OCI-LY7 (cell line): Measurements from ENCODE around the gene ACOXL. TPM values are rescaled to one million over a fixed set of nuclear protein-coding genes. Genes with fewer than 3 reads are reported as not detected.

ENCODE experiments used
- BruUV-seq: library from RNA; stranded (reverse); fragments of 400-500 nt; replicated peaks from 2 replicates; lab custom pipeline; 2021; lab: Mats Ljungman, UMichigan
- CTCF ChIA-PET: fragments of 300-600 bp; sonication (Branson Sonifier 250); formaldehyde crosslinking; loops from one replicate; lab custom pipeline; 2022; ENCODE audit warnings: antibody characterized with exemption; ENCODE audit not compliant: unreplicated experiment; lab: Charles Lee
- POLR2A ChIA-PET: fragments of 300-600 bp; sonication (Branson Sonifier 250); formaldehyde crosslinking; loops from one replicate; lab custom pipeline; 2022; ENCODE audit warnings: antibody characterized with exemption; lab: Charles Lee
- DNase-seq: peaks from one replicate; pipeline ENCODE4 v3.0.0-alpha.2; 2015; ENCODE audit warnings: low spot score
- H2AFZ ChIP-seq: fragments of 200-600 bp; sonication (generic), shearing (Covaris generic); 2 replicates; pipeline ENCODE4 v1.6.1; 2014; ENCODE audit warnings: mild to moderate bottlenecking, antibody characterized with exemption, low read length, moderate library complexity
- H3K27ac ChIP-seq: fragments of 200-600 bp; sonication (generic); 2 replicates; pipeline ENCODE4 v1.5.1; 2014; ENCODE audit warnings: mixed run types, low read depth, mild to moderate bottlenecking, moderate library complexity, low read length, inconsistent platforms; ENCODE audit not compliant: poor library complexity, severe bottlenecking
- H3K36me3 ChIP-seq: fragments of 200-600 bp; sonication (generic); 2 replicates; pipeline ENCODE4 v1.6.1; 2014; ENCODE audit warnings: mild to moderate bottlenecking, antibody characterized with exemption, low read length, moderate library complexity, mixed read lengths; ENCODE audit not compliant: insufficient read depth
- H3K4me1 ChIP-seq: fragments of 200-600 bp; sonication (generic); 2 replicates; pipeline ENCODE4 v1.5.1; 2014; ENCODE audit warnings: mild to moderate bottlenecking, low read length; ENCODE audit not compliant: insufficient read depth, poor library complexity, severe bottlenecking
- H3K4me2 ChIP-seq: fragments of 200-600 bp; sonication (generic); 2 replicates; pipeline ENCODE4 v1.6.1; 2014; ENCODE audit warnings: mild to moderate bottlenecking, low read length
- H3K4me3 ChIP-seq: fragments of 200-600 bp; sonication (generic); 2 replicates; pipeline ENCODE4 v1.5.1; 2014; ENCODE audit warnings: mild to moderate bottlenecking, low read depth, low read length; ENCODE audit not compliant: poor library complexity, severe bottlenecking
- H3K79me2 ChIP-seq: fragments of 200-600 bp; sonication (generic); 2 replicates; pipeline ENCODE4 v1.6.1; 2016; ENCODE audit warnings: low read depth, mild to moderate bottlenecking, low read length, moderate library complexity, mixed read lengths; ENCODE audit not compliant: insufficient read depth
- H3K9me2 ChIP-seq: fragments of 200-600 bp; sonication (generic); 2 replicates; pipeline ENCODE4 v1.6.1; 2016; ENCODE audit warnings: mild to moderate bottlenecking, low read length, mixed read lengths; ENCODE audit not compliant: insufficient read depth
- H3K9me3 ChIP-seq: fragments of 200-600 bp; sonication (generic); 2 replicates; pipeline ENCODE4 v1.6.1; 2014; ENCODE audit warnings: mild to moderate bottlenecking, mixed run types, low read length, mixed read lengths
- H4K20me1 ChIP-seq: fragments of 200-600 bp; sonication (generic); 2 replicates; pipeline ENCODE4 v1.6.1; 2014; ENCODE audit warnings: mild to moderate bottlenecking, antibody characterized with exemption, low read length, moderate library complexity, mixed read lengths; ENCODE audit not compliant: insufficient read depth
- EZH2phosphoT487 ChIP-seq: fragments of 200-600 bp; sonication (generic); IDR thresholded peaks from 2 replicates; pipeline ENCODE4 v1.6.1; 2018; ENCODE audit warnings: low read depth, borderline replicate concordance, mild to moderate bottlenecking, mixed run types, antibody characterized with exemption, low read length, moderate library complexity, mixed read lengths
- intact Hi-C: fragments of 100-400 bp; cut with micrococcal nuclease; formaldehyde crosslinking; loops from one replicate; pipeline ENCODE4 v1.10.0; 2022; ENCODE audit not compliant: unreplicated experiment
- total RNA-seq, 2 experiments: library from RNA; depleted of rRNA in 1 of 2; stranded (reverse); fragments of >200 nt in 1 of 2; shearing (Covaris generic) in 1 of 2; gene quantifications; 2 replicates each; pipeline ENCODE4 v1.2.3, GENCODE V29; 2014 to 2022
- TF ChIP-seq, protein P1 (sequence below): fragments of 200-600 bp; sonication (generic); conservative IDR thresholded peaks from 2 replicates; pipeline ENCODE4 v1.5.1; 2014; ENCODE audit warnings: mild to moderate bottlenecking, antibody characterized with exemption, low read length, moderate library complexity, mixed read lengths

Gene ACOXL
- total RNA-seq, 2 experiments from 2014 or later: 1.4 TPM; not detected in 1

GRCh38 chr2:110838657-110839384, 106.4 kb downstream of the ACOXL start:
- intact Hi-C loops: no loop called here
- ChIA-PET POLR2A (interaction anchor here (0.6 kb wide), 1 partner anchor 8 kb away, joined by 4 read pairs; no protein-coding TSS in a partner anchor), CTCF (no interaction called here)
- Histone ChIP-seq H3K36me3 (no peaks in the 10 kb centered on the region), H3K9me2 (no peaks in the 10 kb centered on the region), H3K4me1 (peaks cover 11% of the 10 kb centered on the region), H3K9me3 (no peaks in the 10 kb centered on the region), H4K20me1 (no peaks in the 10 kb centered on the region), H3K79me2 (no peaks in the 10 kb centered on the region), H2AFZ (no peak overlapping the region), H3K4me3 (no peak overlapping the region), H3K4me2 (no peak overlapping the region), H3K27ac (no peak overlapping the region)
- BruUV-seq: no TSS peak
- DNase-seq: no peak
- no peak for TF ChIP-seq EZH2phosphoT487
- TF ChIP-seq, protein P1, sequence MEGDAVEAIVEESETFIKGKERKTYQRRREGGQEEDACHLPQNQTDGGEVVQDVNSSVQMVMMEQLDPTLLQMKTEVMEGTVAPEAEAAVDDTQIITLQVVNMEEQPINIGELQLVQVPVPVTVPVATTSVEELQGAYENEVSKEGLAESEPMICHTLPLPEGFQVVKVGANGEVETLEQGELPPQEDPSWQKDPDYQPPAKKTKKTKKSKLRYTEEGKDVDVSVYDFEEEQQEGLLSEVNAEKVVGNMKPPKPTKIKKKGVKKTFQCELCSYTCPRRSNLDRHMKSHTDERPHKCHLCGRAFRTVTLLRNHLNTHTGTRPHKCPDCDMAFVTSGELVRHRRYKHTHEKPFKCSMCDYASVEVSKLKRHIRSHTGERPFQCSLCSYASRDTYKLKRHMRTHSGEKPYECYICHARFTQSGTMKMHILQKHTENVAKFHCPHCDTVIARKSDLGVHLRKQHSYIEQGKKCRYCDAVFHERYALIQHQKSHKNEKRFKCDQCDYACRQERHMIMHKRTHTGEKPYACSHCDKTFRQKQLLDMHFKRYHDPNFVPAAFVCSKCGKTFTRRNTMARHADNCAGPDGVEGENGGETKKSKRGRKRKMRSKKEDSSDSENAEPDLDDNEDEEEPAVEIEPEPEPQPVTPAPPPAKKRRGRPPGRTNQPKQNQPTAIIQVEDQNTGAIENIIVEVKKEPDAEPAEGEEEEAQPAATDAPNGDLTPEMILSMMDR: no peak

- no peak for TF ChIP-seq EZH2phosphoT487
- no peak overlapping the region for H2AFZ ChIP-seq
- no peaks in the 10 kb centered on the region for H3K36me3 ChIP-seq
- H3K4me2 ChIP-seq: no peak overlapping the region
- H3K27ac ChIP-seq: no peak overlapping the region
- no peaks in the 10 kb centered on the region for H3K9me2 ChIP-seq
- intact Hi-C loops: no loop called here
- POLR2A ChIA-PET: interaction anchor here (0.9 kb wide), 1 partner anchor 29 kb away, joined by 3 read pairs; no protein-coding TSS in a partner anchor
- H3K4me1 ChIP-seq: peaks cover 8% of the 10 kb centered on the region
- BruUV-seq: no TSS peak
- no peak for DNase-seq
- no peaks in the 10 kb centered on the region for H4K20me1 ChIP-seq
- H3K79me2 ChIP-seq: no peaks in the 10 kb centered on the region
- CTCF ChIA-PET: no interaction called here
- H3K4me3 ChIP-seq: no peak overlapping the region
- H3K9me3 ChIP-seq: no peaks in the 10 kb centered on the region
Measured at GRCh38 chr2:110840508-110840907, 108.1 kb downstream of the ACOXL start.

DNA sequence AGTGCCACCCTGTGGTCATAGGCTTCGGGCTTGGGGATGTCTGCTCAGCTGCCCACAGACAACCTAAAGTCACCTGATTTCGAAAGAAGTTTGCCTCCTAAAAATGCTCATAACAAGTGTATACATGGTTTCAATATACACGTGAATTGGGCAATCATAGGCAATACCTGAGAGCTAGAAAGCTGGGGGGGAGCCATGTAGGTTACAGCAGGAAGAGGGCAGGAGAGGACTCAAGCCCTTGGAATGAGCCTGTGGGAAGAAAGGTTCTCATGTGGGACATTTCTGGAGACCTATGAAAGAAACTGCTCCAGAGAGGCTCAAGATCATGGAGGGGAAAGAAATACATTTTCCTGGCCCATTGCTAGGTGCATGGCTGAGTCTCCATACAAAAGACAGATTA, 109.7 kb downstream of the ACOXL start:
- CTCF ChIA-PET: no interaction called here

More for the DNA sequence above, 109.7 kb downstream of the ACOXL start:
- Histone ChIP-seq H3K79me2 (no peaks in the 10 kb centered on the region), H3K4me1 (peaks cover 4% of the 10 kb centered on the region), H3K4me2 (no peak overlapping the region), H3K9me3 (no peaks in the 10 kb centered on the region), H3K36me3 (no peaks in the 10 kb centered on the region), H3K27ac (no peak overlapping the region), H4K20me1 (no peaks in the 10 kb centered on the region), H2AFZ (no peak overlapping the region), H3K9me2 (no peaks in the 10 kb centered on the region), H3K4me3 (no peak overlapping the region)
- no peak for DNase-seq
- intact Hi-C loops: no loop called here
- BruUV-seq: no TSS peak
- POLR2A ChIA-PET: interaction anchor here (1.2 kb wide), 1 partner anchor 10 kb away, joined by 4 read pairs; no protein-coding TSS in a partner anchor
- TF ChIP-seq EZH2phosphoT487: no peak
- TF ChIP-seq, protein P1: 0 out of 2 replicates have a peak, but pooled peaks have one; percentile 0
